GM23338 (cell line): ENCODE data around the gene EHBP1L1. TPM values are rescaled to one million over a fixed set of nuclear protein-coding genes. Genes with fewer than 3 reads are reported as not detected.
A peak's percentile ranks its signal among the peaks of the same experiment; 100 is the strongest.

Experiments
- ATAC-seq: fragments of 200-7000 bp; cut with Tn5 transposase; 3 replicates; pipeline ENCODE4 v1.9.1; 2020
- DNase-seq: peaks from one replicate; pipeline ENCODE4 v3.0.0-alpha.2; 2015; ENCODE audit warnings: low spot score
- H2AFZ ChIP-seq: fragments of 200-600 bp; sonication (generic); 2 replicates; pipeline ENCODE4 v1.8.0; 2016; ENCODE audit warnings: antibody characterized with exemption, mild to moderate bottlenecking, moderate library complexity
- H3F3A ChIP-seq: fragments of 200-600 bp; sonication (generic); replicated peaks from 2 replicates; pipeline ENCODE4 v1.8.0; 2017; ENCODE audit warnings: antibody characterized with exemption, mixed run types, low read depth
- H3K27ac ChIP-seq: fragments of 200-600 bp; sonication (generic); 2 replicates; pipeline ENCODE4 v1.6.1; 2016; ENCODE audit warnings: low read depth
- H3K27me3 ChIP-seq: fragments of 200-600 bp; sonication (generic); 2 replicates; pipeline ENCODE4 v1.8.0; 2016; ENCODE audit warnings: mild to moderate bottlenecking, mixed run types, moderate library complexity; ENCODE audit not compliant: insufficient read depth
- H3K36me3 ChIP-seq: fragments of 200-600 bp; sonication (generic); 2 replicates; pipeline ENCODE4 v1.8.0; 2016; ENCODE audit warnings: mild to moderate bottlenecking; ENCODE audit not compliant: insufficient read depth
- H3K4me1 ChIP-seq: fragments of 200-600 bp; sonication (generic); 2 replicates; pipeline ENCODE4 v1.8.0; 2016; ENCODE audit warnings: mild to moderate bottlenecking, moderate library complexity; ENCODE audit not compliant: insufficient read depth
- H3K4me2 ChIP-seq: fragments of 200-600 bp; sonication (generic); 2 replicates; pipeline ENCODE4 v1.7.1; 2017; ENCODE audit warnings: mixed run types
- H3K4me3 ChIP-seq: fragments of 200-600 bp; sonication (generic); 2 replicates; pipeline ENCODE4 v1.6.1; 2016; ENCODE audit warnings: mixed run types
- H3K79me2 ChIP-seq: fragments of 200-600 bp; sonication (generic); replicated peaks from 2 replicates; pipeline ENCODE4 v1.8.0; 2017; ENCODE audit warnings: mild to moderate bottlenecking; ENCODE audit not compliant: insufficient read depth
- H3K9me2 ChIP-seq: fragments of 200-600 bp; sonication (generic); 2 replicates; pipeline ENCODE4 v1.8.0; 2017; ENCODE audit not compliant: insufficient read depth
- H4K20me1 ChIP-seq: fragments of 200-600 bp; sonication (generic); replicated peaks from 2 replicates; pipeline ENCODE4 v1.8.0; 2017; ENCODE audit warnings: mild to moderate bottlenecking; ENCODE audit not compliant: insufficient read depth
- H3K27ac Mint-ChIP-seq: 2 replicates; pipeline ENCODE4 v1.8.0; 2020; ENCODE audit warnings: inconsistent platforms, mild to moderate bottlenecking, moderate library complexity, mixed read lengths
- H3K27me3 Mint-ChIP-seq: 3 replicates; pipeline ENCODE4 v1.8.0; 2022; ENCODE audit warnings: low read depth, mild to moderate bottlenecking, moderate library complexity, mixed read lengths, inconsistent platforms; ENCODE audit not compliant: insufficient read depth, poor library complexity
- H3K36me3 Mint-ChIP-seq: 3 replicates; pipeline ENCODE4 v1.8.0; 2021; ENCODE audit warnings: low read depth, mild to moderate bottlenecking, inconsistent platforms, moderate library complexity, mixed read lengths
- H3K4me1 Mint-ChIP-seq: 3 replicates; pipeline ENCODE4 v1.8.0; 2020; ENCODE audit warnings: mild to moderate bottlenecking, inconsistent platforms, mixed read lengths
- H3K4me3 Mint-ChIP-seq: 3 replicates; pipeline ENCODE4 v1.8.0; 2021; ENCODE audit warnings: moderate library complexity, mild to moderate bottlenecking, inconsistent platforms, mixed read lengths
- H3K9me3 Mint-ChIP-seq: 3 replicates; pipeline ENCODE4 v1.8.0; 2020; ENCODE audit warnings: moderate library complexity, mild to moderate bottlenecking, inconsistent platforms, mixed read lengths
- CREB1 ChIP-seq: fragments of 250-450 bp; sonication (Bioruptor Pico); IDR thresholded peaks from 2 replicates; pipeline ENCODE4 v1.5.0; 2020; ENCODE audit warnings: low read depth, mild to moderate bottlenecking, moderate library complexity
- EZH2phosphoT487 ChIP-seq: fragments of 200-600 bp; sonication (generic); IDR thresholded peaks from one replicate; pipeline ENCODE4 v1.8.1; 2018; ENCODE audit warnings: antibody characterized with exemption; ENCODE audit not compliant: unreplicated experiment
- JUNB ChIP-seq: IDR thresholded peaks from one replicate; pipeline ENCODE4 v1.6.1; 2016; ENCODE audit warnings: antibody characterized with exemption; ENCODE audit not compliant: unreplicated experiment
- NANOG ChIP-seq: IDR thresholded peaks from 2 replicates; pipeline ENCODE4 v1.6.1; 2016; ENCODE audit warnings: antibody characterized with exemption, borderline replicate concordance
- POLR2AphosphoS5 ChIP-seq: IDR thresholded peaks from 2 replicates; pipeline ENCODE4 v1.6.1; 2016; ENCODE audit warnings: antibody characterized with exemption, low read depth
- ZNF114 ChIP-seq: fragments of 250-450 bp; sonication (Bioruptor Pico); IDR thresholded peaks from 2 replicates; pipeline ENCODE4 v1.5.0; 2020; ENCODE audit warnings: mild to moderate bottlenecking, moderate library complexity
- ZNF331 ChIP-seq: fragments of 250-450 bp; sonication (Bioruptor Pico); IDR thresholded peaks from 2 replicates; pipeline ENCODE4 v1.5.0; 2020; ENCODE audit warnings: low read depth, mild to moderate bottlenecking, moderate library complexity
- ZNF462 ChIP-seq: fragments of 250-450 bp; sonication (Bioruptor Pico); IDR thresholded peaks from 2 replicates; pipeline ENCODE4 v1.5.0; 2020; ENCODE audit warnings: mild to moderate bottlenecking, moderate library complexity
- polyA plus RNA-seq: library from polyadenylated mRNA; unstranded; fragments of >200 nt; fragmentation: Nextera tagmentation; extraction: Ambion mirVana; gene quantifications from 2 replicates; pipeline ENCODE4 v1.2.1, GENCODE V29; 2016
- total RNA-seq: library from RNA; depleted of rRNA; stranded (reverse); fragments of >200 nt; shearing (Covaris generic); gene quantifications from 2 replicates; pipeline ENCODE4 v1.2.3, GENCODE V29; 2014
- TF ChIP-seq, protein P1 (sequence below): IDR thresholded peaks from 2 replicates; pipeline ENCODE4 v1.6.1; 2016; ENCODE audit warnings: antibody characterized with exemption

The EHBP1L1 gene
- total and polyA plus RNA-seq, 2 experiments from 2014 or later, result 2.9 to 10.9 TPM

DNA sequence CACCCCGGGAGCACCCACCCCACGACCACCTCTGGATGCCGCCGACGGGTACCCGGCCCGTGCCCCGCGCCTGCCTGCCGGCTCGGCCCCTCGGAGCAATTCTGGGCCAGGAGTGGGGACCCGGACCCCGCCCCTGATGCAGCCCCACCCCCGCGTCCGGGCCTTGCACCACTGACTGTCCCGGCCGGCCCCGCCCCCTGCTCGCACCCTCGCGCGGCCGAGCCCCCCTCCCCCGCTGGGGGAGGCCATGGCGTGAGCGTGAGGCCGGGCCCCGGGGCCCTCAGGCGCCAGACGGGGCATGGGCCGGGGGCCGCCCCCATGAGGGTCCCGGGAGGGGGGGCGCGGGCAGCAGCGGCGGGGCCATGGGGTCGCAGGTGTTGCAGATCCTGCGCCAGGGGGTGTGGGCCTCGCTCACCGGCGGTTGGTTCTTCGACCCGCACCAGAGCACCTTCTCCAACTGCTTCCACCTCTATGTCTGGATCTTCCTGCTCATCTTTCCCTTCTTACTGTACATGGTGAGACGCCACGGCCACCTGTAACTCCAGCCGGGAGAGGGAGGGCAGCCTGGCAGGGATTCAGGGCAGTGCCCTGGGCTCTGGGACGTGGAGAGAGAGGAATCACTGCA is 40.2 kb downstream of the EHBP1L1 start:
- peaks cover 16% of the 10 kb centered on the region for H3K4me1 Mint-ChIP-seq
- peaks cover 21% of the 10 kb centered on the region for H3K36me3 Mint-ChIP-seq
- peaks cover 14% of the 10 kb centered on the region for H4K20me1 ChIP-seq
- H3K4me2 ChIP-seq, result peak overlapping the region; percentile 97
- no peak overlapping the region for H2AFZ ChIP-seq
- peaks cover 14% of the 10 kb centered on the region; the same call in 1 of the 2 replicates for H3K4me1 ChIP-seq
- no peaks in the 10 kb centered on the region for H3K9me2 ChIP-seq
- H3K9me3 Mint-ChIP-seq, result no peaks in the 10 kb centered on the region; the same call in 2 of the 3 replicates
- H3K79me2 ChIP-seq, result peaks cover 28% of the 10 kb centered on the region
- TF ChIP-seq JUNB (no peak), CREB1 (CRISPR knock-in tag) (no peak), NANOG (no peak), EZH2phosphoT487 (no peak)
- DNase-seq, result peak; percentile 57
- H3K4me3 ChIP-seq, result peak overlapping the region; percentile 58
- H3F3A ChIP-seq, result peaks cover 7% of the 10 kb centered on the region
- ATAC-seq, result peak; percentile 10
- no peaks in the 10 kb centered on the region for H3K27me3 ChIP-seq
- H3K27ac Mint-ChIP-seq, result peak overlapping the region; percentile 93
- H3K36me3 ChIP-seq, result no peaks in the 10 kb centered on the region; the same call in 1 of the 2 replicates
- H3K27ac ChIP-seq, result 0 out of 2 replicates have a peak overlapping the region, but pooled peaks have one; percentile 50
- peak overlapping the region; percentile 94 for H3K4me3 Mint-ChIP-seq
- peaks cover 26% of the 10 kb centered on the region for H3K27me3 Mint-ChIP-seq

DNA sequence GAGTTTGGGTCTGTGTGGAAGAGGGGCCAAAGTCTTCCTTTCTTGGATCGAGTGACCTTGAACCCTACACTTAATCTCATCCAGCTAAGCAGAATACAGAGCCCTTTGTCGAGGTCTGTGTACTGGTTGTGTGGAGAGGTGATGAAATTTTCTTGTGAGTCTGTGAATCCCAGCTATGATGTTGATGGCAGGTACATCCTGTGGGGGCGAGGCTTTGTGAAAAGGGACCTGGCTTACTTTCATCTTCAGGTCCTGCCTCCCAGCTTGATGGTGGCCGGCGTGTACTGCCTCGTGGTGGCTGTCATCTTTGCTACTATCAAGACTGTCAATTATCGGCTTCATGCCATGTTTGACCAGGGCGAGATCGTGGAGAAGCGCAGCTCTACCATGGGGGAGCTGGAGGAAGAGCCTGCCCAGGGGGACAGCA is 40.7 kb downstream of the EHBP1L1 start:
- Histone ChIP-seq H3K4me3 (peak overlapping the region; percentile 58), H3K27me3 (no peaks in the 10 kb centered on the region), H3F3A (peaks cover 7% of the 10 kb centered on the region), H3K4me2 (peak overlapping the region; percentile 97), H3K79me2 (peaks cover 28% of the 10 kb centered on the region), H3K27ac (0 out of 2 replicates have a peak overlapping the region, but pooled peaks have one; percentile 50), H3K36me3 (no peaks in the 10 kb centered on the region; the same call in 1 of the 2 replicates), H3K4me1 (peaks cover 14% of the 10 kb centered on the region; the same call in 1 of the 2 replicates), H4K20me1 (peaks cover 14% of the 10 kb centered on the region), H2AFZ (no peak overlapping the region), H3K9me2 (no peaks in the 10 kb centered on the region)
- Mint-ChIP-seq H3K27ac (peak overlapping the region; percentile 93), H3K27me3 (peaks cover 26% of the 10 kb centered on the region), H3K36me3 (peaks cover 23% of the 10 kb centered on the region), H3K4me3 (peak overlapping the region; percentile 94), H3K4me1 (peaks cover 16% of the 10 kb centered on the region), H3K9me3 (no peaks in the 10 kb centered on the region; the same call in 2 of the 3 replicates)
- ATAC-seq (no peak), DNase-seq (no peak)
- TF ChIP-seq ZNF331, result no peak
- no peak for TF ChIP-seq EZH2phosphoT487
- TF ChIP-seq CREB1 (CRISPR knock-in tag), result no peak
- TF ChIP-seq ZNF462 (CRISPR knock-in tag), result no peak
- TF ChIP-seq POLR2AphosphoS5, result no peak
- TF ChIP-seq ZNF114 (CRISPR knock-in tag), result no peak
- TF ChIP-seq, protein P1, sequence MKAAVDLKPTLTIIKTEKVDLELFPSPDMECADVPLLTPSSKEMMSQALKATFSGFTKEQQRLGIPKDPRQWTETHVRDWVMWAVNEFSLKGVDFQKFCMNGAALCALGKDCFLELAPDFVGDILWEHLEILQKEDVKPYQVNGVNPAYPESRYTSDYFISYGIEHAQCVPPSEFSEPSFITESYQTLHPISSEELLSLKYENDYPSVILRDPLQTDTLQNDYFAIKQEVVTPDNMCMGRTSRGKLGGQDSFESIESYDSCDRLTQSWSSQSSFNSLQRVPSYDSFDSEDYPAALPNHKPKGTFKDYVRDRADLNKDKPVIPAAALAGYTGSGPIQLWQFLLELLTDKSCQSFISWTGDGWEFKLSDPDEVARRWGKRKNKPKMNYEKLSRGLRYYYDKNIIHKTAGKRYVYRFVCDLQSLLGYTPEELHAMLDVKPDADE, result no peak
- TF ChIP-seq JUNB, result no peak
